Upper lobe of right lung (tissue), 1 donor: Measurements from ENCODE around the gene DOP1B. TPM values are rescaled to one million over a fixed set of nuclear protein-coding genes. Genes with fewer than 3 reads are reported as not detected.
"Not testable (repeated sequence)": the region's sequence is repeated elsewhere in the genome, so short reads cannot be mapped to it uniquely, and the experiment has no call there.

Source experiments
- ATAC-seq: fragments of 200-7000 bp; cut with Tn5 transposase; one replicate; pipeline ENCODE4 v1.9.1; 2020; ENCODE audit warnings: mild to moderate bottlenecking, moderate library complexity
- DNase-seq: peaks from one replicate; pipeline ENCODE4 v3.0.0-alpha.2; 2020
- H3K27ac ChIP-seq: fragments of 200-600 bp; one replicate; pipeline ENCODE4 v1.8.0; 2022
- H3K27me3 ChIP-seq: fragments of 200-600 bp; one replicate; pipeline ENCODE4 v1.8.0; 2022; ENCODE audit warnings: mild to moderate bottlenecking
- H3K36me3 ChIP-seq: fragments of 200-600 bp; one replicate; pipeline ENCODE4 v1.8.0; 2022
- H3K4me1 ChIP-seq: fragments of 200-600 bp; one replicate; pipeline ENCODE4 v1.8.0; 2022
- H3K4me3 ChIP-seq: fragments of 200-600 bp; one replicate; pipeline ENCODE4 v1.8.0; 2022; ENCODE audit warnings: mild to moderate bottlenecking
- H3K9me3 ChIP-seq: fragments of 200-600 bp; one replicate; pipeline ENCODE4 v1.8.0; 2022
- CTCF ChIP-seq: fragments of 200-600 bp; IDR thresholded peaks from one replicate; pipeline ENCODE4 v1.8.0; 2022; ENCODE audit warnings: antibody characterized with exemption
- intact Hi-C: fragments of 100-400 bp; cut with DNase I; formaldehyde crosslinking; loops from one replicate; pipeline ENCODE4 v1.11.0; 2022
- total RNA-seq: library from RNA; stranded (reverse); fragmentation: NEBNext Ultra II Directional; extraction: Animal tissue kit (Norgen Biotek cat#: 25700); gene quantifications from one replicate; pipeline ENCODE4 v1.2.1, GENCODE V29; 2021
- donor health status: DM: no; HTN: yes; CAD: no; lungs with severe emphysema.

Gene DOP1B
- total RNA-seq, 1 donor from 2014 or later = 19.0 TPM

- no peak for DNase-seq
- no peak for TF ChIP-seq CTCF
- Histone ChIP-seq H3K36me3 (no peaks in the 10 kb centered on the region), H3K4me1 (peaks cover 12% of the 10 kb centered on the region), H3K4me3 (no peak overlapping the region), H3K27me3 (no peaks in the 10 kb centered on the region), H3K9me3 (no peaks in the 10 kb centered on the region), H3K27ac (no peak overlapping the region)
- intact Hi-C loops = no loop called here
- ATAC-seq = no peak
These were observed 27.4 kb upstream of the DOP1B start for GRCh38 chr21:36129219-36129618.

GRCh38 chr21:36130414-36130762, 26.2 kb upstream of the DOP1B start:
- DNase-seq = peak; percentile 38
- H3K27ac ChIP-seq, H3K27me3 ChIP-seq, intact Hi-C loops, H3K36me3 ChIP-seq, ATAC-seq, H3K9me3 ChIP-seq: not testable (repeated sequence)
- peaks cover 15% of the 10 kb centered on the region for H3K4me1 ChIP-seq
- H3K4me3 ChIP-seq = peak overlapping the region; percentile 50

GRCh38 chr21:36130839-36131238, 25.8 kb upstream of the DOP1B start:
- intact Hi-C loops, H3K27ac ChIP-seq, ATAC-seq, H3K27me3 ChIP-seq, H3K4me3 ChIP-seq, H3K9me3 ChIP-seq, DNase-seq, H3K36me3 ChIP-seq: not testable (repeated sequence)
- peaks cover 15% of the 10 kb centered on the region for H3K4me1 ChIP-seq

- H3K36me3 ChIP-seq = no peaks in the 10 kb centered on the region
- DNase-seq = peak; percentile 62
- no peak for ATAC-seq
- no peak for TF ChIP-seq CTCF
- no peaks in the 10 kb centered on the region for H3K27me3 ChIP-seq
- H3K9me3 ChIP-seq = no peaks in the 10 kb centered on the region
- peaks cover 22% of the 10 kb centered on the region for H3K4me1 ChIP-seq
- intact Hi-C loops = no loop called here
- no peak overlapping the region for H3K4me3 ChIP-seq
- H3K27ac ChIP-seq = no peak overlapping the region
These were observed 23.9 kb upstream of the DOP1B start for GRCh38 chr21:36132696-36133095.

GRCh38 chr21:36134803-36135390, 21.7 kb upstream of the DOP1B start, which contains the start of gene CBR3:
Gene CBR3, plus strand, starts transcription at chr21:36135079. Its CDS starts 114 bp downstream, at chr21:36135193.
- Histone ChIP-seq H3K27ac (peak within 1 kb of the TSS; percentile 73), H3K4me3 (peak within 1 kb of the TSS; percentile 60), H3K4me1 (peaks cover 18% of the 10 kb centered on the region), H3K36me3 (no peaks in the 10 kb centered on the region), H3K9me3 (no peaks in the 10 kb centered on the region), H3K27me3 (no peaks in the 10 kb centered on the region)
- peak; percentile 51 for ATAC-seq
- peak; percentile 77 for DNase-seq
- intact Hi-C loops = no loop called here
- no peak for TF ChIP-seq CTCF

GRCh38 chr21:36135391-36136102, 21.1 kb upstream of the DOP1B start:
- peak; percentile 75 for DNase-seq
- peak overlapping the region; percentile 73 for H3K27ac ChIP-seq
- no peaks in the 10 kb centered on the region for H3K9me3 ChIP-seq
- peaks cover 17% of the 10 kb centered on the region for H3K4me1 ChIP-seq
- ATAC-seq = peak; percentile 85
- H3K27me3 ChIP-seq = no peaks in the 10 kb centered on the region
- no peaks in the 10 kb centered on the region for H3K36me3 ChIP-seq
- TF ChIP-seq CTCF = no peak
- intact Hi-C loops = no loop called here
- H3K4me3 ChIP-seq = peak overlapping the region; percentile 60

- not testable (repeated sequence) for DNase-seq, H3K4me1 ChIP-seq, ATAC-seq, H3K4me3 ChIP-seq, H3K36me3 ChIP-seq, H3K27ac ChIP-seq, H3K9me3 ChIP-seq, H3K27me3 ChIP-seq
- intact Hi-C loops = loop anchor here (10.0 kb wide), 1 partner anchor 185 kb away; the partner anchor contains the start of gene MORC3
These were observed 16.8 kb upstream of the DOP1B start for GRCh38 chr21:36139791-36140190.
